GM13977 (cell line): ENCODE results near the gene THPO.
A peak's percentile ranks its signal among the peaks of the same experiment; 100 is the strongest.

Experiments used
- DNase-seq: peaks from one replicate; pipeline ENCODE4 v3.0.0; 2012; ENCODE audit warnings: low spot score
- CTCF ChIP-seq: IDR thresholded peaks from 2 replicates; pipeline ENCODE4 v1.5.1; 2012; ENCODE audit warnings: mild to moderate bottlenecking, control low read depth; ENCODE audit not compliant: insufficient read depth; ENCODE audit errors: extremely low read depth, missing control alignments
- in situ Hi-C: fragments of 300-500 bp; cut with MboI; formaldehyde crosslinking; loops from one replicate; pipeline ENCODE4 v1.12.0; 2022; ENCODE audit warnings: low sequenced_read_pairs, low pct_unique_long_range_greater_than_20kb, mixed read lengths, inconsistent platforms; ENCODE audit not compliant: unreplicated experiment

The THPO gene

DNA sequence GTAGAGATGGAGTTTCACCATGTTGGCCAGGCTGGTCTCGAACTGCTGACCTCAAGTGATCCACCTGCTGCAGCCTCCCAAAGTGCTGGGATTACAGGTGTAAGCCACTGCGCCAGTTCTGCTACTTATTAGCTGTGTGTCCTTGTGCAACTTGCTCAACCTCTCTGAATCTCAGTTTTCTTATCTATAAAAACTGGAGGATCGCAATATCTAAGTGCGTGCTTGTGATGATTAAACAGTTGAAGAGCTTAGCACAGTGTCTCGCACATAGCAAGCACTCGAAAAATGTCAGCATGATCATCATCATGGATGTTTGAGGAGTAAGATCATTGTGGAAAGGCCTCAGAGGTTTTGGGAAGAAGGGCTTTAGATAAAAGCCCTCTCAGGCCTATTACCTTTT, 27.4 kb downstream of the THPO start:
- in situ Hi-C loops: no loop called here

GRCh38 chr3:184349563-184350470, 28.2 kb downstream of the THPO start:
- no peak for TF ChIP-seq CTCF
- no peak for DNase-seq
- in situ Hi-C loops: no loop called here

More for the DNA sequence above, 27.4 kb downstream of the THPO start:
- DNase-seq: no peak
- TF ChIP-seq CTCF: no peak

DNA sequence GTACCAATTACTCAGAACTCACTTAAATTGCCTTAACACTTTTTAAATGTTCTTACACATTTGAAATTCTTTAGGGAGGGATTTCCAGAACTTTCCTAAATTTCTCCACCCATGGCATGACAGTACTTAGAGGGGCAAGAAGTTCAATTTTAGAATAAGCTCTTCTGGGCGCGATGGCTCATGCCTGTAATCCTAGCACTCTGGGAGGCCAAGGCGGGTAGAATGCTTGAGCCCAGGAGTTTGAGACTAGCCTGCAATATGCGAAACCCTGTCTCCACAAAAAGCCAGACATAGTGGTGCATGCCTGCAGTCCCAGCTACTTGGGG, 30.0 kb downstream of the THPO start:
- in situ Hi-C loops: no loop called here
- TF ChIP-seq CTCF: no peak
- no peak for DNase-seq

- no peak for DNase-seq
- TF ChIP-seq CTCF: no peak
- in situ Hi-C loops: no loop called here
Measured at GRCh38 chr3:184347321-184348056, 30.5 kb downstream of the THPO start.

- no peak for TF ChIP-seq CTCF
- in situ Hi-C loops: no loop called here
- no peak for DNase-seq
Measured at GRCh38 chr3:184346480-184347190, 31.4 kb downstream of the THPO start.

DNA sequence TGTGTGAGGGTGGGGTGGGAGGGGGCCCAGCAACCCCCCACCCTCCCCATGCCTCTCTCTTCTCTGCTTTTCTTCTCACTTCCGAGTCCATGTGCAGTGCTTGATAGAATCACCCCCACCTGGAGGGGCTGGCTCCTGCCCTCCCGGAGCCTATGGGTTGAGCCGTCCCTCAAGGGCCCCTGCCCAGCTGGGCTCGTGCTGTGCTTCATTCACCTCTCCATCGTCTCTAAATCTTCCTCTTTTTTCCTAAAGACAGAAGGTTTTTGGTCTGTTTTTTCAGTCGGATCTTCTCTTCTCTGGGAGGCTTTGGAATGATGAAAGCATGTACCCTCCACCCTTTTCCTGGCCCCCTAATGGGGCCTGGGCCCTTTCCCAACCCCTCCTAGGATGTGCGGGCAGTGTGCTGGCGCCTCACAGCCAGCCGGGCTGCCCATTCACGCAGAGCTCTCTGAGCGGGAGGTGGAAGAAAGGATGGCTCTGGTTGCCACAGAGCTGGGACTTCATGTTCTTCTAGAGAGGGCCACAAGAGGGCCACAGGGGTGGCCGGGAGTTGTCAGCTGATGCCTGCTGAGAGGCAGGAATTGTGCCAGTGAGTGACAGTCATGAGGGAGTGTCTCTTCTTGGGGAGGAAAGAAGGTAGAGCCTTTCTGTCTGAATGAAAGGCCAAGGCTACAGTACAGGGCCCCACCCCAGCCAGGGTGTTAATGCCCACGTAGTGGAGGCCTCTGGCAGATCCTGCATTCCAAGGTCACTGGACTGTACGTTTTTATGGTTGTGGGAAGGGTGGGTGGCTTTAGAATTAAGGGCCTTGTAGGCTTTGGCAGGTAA, 32.5 kb downstream of the THPO start:
- TF ChIP-seq CTCF: peak; percentile 32
- in situ Hi-C loops: no loop called here
- DNase-seq: peak; percentile 65
